GM23248 (cell line): ENCODE measurements around the gene PROK1. TPM values are rescaled to one million over a fixed set of nuclear protein-coding genes. Genes with fewer than 3 reads are reported as not detected.

Source experiments
- DNase-seq: peaks from one replicate; pipeline ENCODE4 v3.0.0-alpha.2; 2015
- H2AFZ ChIP-seq: fragments of 200-600 bp; sonication (generic); 2 replicates; pipeline ENCODE4 v1.6.1; 2016; ENCODE audit warnings: antibody characterized with exemption
- H3F3A ChIP-seq: fragments of 200-600 bp; sonication (generic); 2 replicates; pipeline ENCODE4 v1.6.1; 2016; ENCODE audit warnings: mild to moderate bottlenecking, antibody characterized with exemption, mixed run types; ENCODE audit not compliant: insufficient read depth
- H3K27ac ChIP-seq: fragments of 200-600 bp; sonication (generic); 2 replicates; pipeline ENCODE4 v1.5.1; 2016; ENCODE audit warnings: mild to moderate bottlenecking
- H3K27me3 ChIP-seq: fragments of 200-600 bp; sonication (generic); replicated peaks from 2 replicates; pipeline ENCODE4 v1.6.1; 2016; ENCODE audit warnings: mild to moderate bottlenecking; ENCODE audit not compliant: insufficient read depth
- H3K36me3 ChIP-seq: fragments of 200-600 bp; sonication (generic); 2 replicates; pipeline ENCODE4 v1.6.1; 2016; ENCODE audit warnings: low read depth, mild to moderate bottlenecking
- H3K4me1 ChIP-seq: fragments of 200-600 bp; sonication (generic); 2 replicates; pipeline ENCODE4 v1.6.1; 2016; ENCODE audit warnings: mild to moderate bottlenecking; ENCODE audit not compliant: insufficient read depth
- H3K4me2 ChIP-seq: fragments of 200-600 bp; sonication (generic); one replicate; pipeline ENCODE4 v1.6.1; 2016; ENCODE audit warnings: mild to moderate bottlenecking; ENCODE audit not compliant: unreplicated experiment
- H3K4me3 ChIP-seq: fragments of 200-600 bp; sonication (generic); 2 replicates; pipeline ENCODE4 v1.5.1; 2016; ENCODE audit warnings: mild to moderate bottlenecking
- H3K79me2 ChIP-seq: fragments of 200-600 bp; sonication (generic); 2 replicates; pipeline ENCODE4 v1.6.1; 2016; ENCODE audit warnings: mild to moderate bottlenecking; ENCODE audit not compliant: insufficient read depth
- H3K9ac ChIP-seq: fragments of 200-600 bp; sonication (generic); 2 replicates; pipeline ENCODE4 v1.6.1; 2016; ENCODE audit warnings: mild to moderate bottlenecking
- H3K9me2 ChIP-seq: fragments of 200-600 bp; sonication (generic); 2 replicates; pipeline ENCODE4 v1.6.1; 2016; ENCODE audit warnings: mixed run types, mild to moderate bottlenecking, moderate library complexity; ENCODE audit not compliant: insufficient read depth
- H3K9me3 ChIP-seq: fragments of 200-600 bp; sonication (generic); one replicate; pipeline ENCODE4 v1.6.1; 2017; ENCODE audit warnings: low read depth
- H4K20me1 ChIP-seq: fragments of 200-600 bp; sonication (generic); 2 replicates; pipeline ENCODE4 v1.6.0; 2016; ENCODE audit not compliant: insufficient read depth
- EZH2 ChIP-seq: fragments of 200-600 bp; sonication (generic); IDR thresholded peaks from 2 replicates; pipeline ENCODE4 v1.6.1; 2018; ENCODE audit warnings: antibody characterized with exemption, mild to moderate bottlenecking; ENCODE audit not compliant: insufficient read depth, poor library complexity, severe bottlenecking
- EZH2phosphoT487 ChIP-seq: fragments of 200-600 bp; sonication (generic); IDR thresholded peaks from 2 replicates; pipeline ENCODE4 v1.6.1; 2018; ENCODE audit warnings: antibody characterized with exemption, moderate library complexity, mild to moderate bottlenecking, low read depth; ENCODE audit not compliant: insufficient read depth
- WGBS, 2 experiments: methylation state at CpG; one replicate each; pipeline ENCODE4 v1.1.6; 2015 to 2017; ENCODE audit warnings: low lambda C conversion rate in 2 of 2, low coverage in 1 of 2; ENCODE audit errors: missing lambda C conversion rate in 2 of 2; 5-methylcytosine and 5-hydroxymethylcytosine counted together
- in situ Hi-C: fragments of 300-500 bp; cut with MboI; formaldehyde crosslinking; loops from 2 replicates; pipeline ENCODE4 v1.15.0; 2020
- polyA plus RNA-seq: library from polyadenylated mRNA; unstranded; fragments of >200 nt; fragmentation: Nextera tagmentation; extraction: Ambion mirVana; gene quantifications from 2 replicates; pipeline ENCODE4 v1.2.1, GENCODE V29; 2016
- total RNA-seq: library from RNA; depleted of rRNA; stranded (reverse); fragments of >200 nt; shearing (Covaris generic); gene quantifications from 2 replicates; pipeline ENCODE4 v1.2.3, GENCODE V29; 2014

PROK1 gene
- total and polyA plus RNA-seq, 2 experiments from 2014 or later, result not detected

- no peak overlapping the region for H3K4me3 ChIP-seq
- H3K9ac ChIP-seq, result no peak overlapping the region
- H3K9me3 ChIP-seq, result no peaks in the 10 kb centered on the region
- WGBS, 2 experiments, result 20 to 21% methylated on average over 4 of the region's 4 CpGs
- H3K36me3 ChIP-seq, result no peaks in the 10 kb centered on the region
- in situ Hi-C loops, result no loop called here
- H2AFZ ChIP-seq, result no peak overlapping the region
- no peaks in the 10 kb centered on the region for H3K4me1 ChIP-seq
- no peaks in the 10 kb centered on the region for H4K20me1 ChIP-seq
- H3K4me2 ChIP-seq, result no peak overlapping the region
- no peak for DNase-seq
- no peaks in the 10 kb centered on the region for H3K79me2 ChIP-seq
- H3K27me3 ChIP-seq, result peaks cover 10% of the 10 kb centered on the region
- no peaks in the 10 kb centered on the region for H3K9me2 ChIP-seq
- no peaks in the 10 kb centered on the region for H3F3A ChIP-seq
- no peak overlapping the region for H3K27ac ChIP-seq
- TF ChIP-seq EZH2phosphoT487, result no peak
- no peak for TF ChIP-seq EZH2
Observed at GRCh38 chr1:110428946-110429345, 22.0 kb upstream of the PROK1 start.

- Histone ChIP-seq H3F3A (no peaks in the 10 kb centered on the region), H3K9me3 (no peaks in the 10 kb centered on the region), H4K20me1 (no peaks in the 10 kb centered on the region), H3K36me3 (no peaks in the 10 kb centered on the region), H3K79me2 (no peaks in the 10 kb centered on the region), H3K27ac (no peak overlapping the region), H3K27me3 (peaks cover 10% of the 10 kb centered on the region), H3K4me3 (no peak overlapping the region), H2AFZ (no peak overlapping the region), H3K9me2 (no peaks in the 10 kb centered on the region), H3K4me2 (no peak overlapping the region), H3K9ac (no peak overlapping the region), H3K4me1 (no peaks in the 10 kb centered on the region)
- no peak for TF ChIP-seq EZH2phosphoT487
- TF ChIP-seq EZH2, result no peak
- in situ Hi-C loops, result no loop called here
- DNase-seq, result no peak
- 63 to 76% methylated on average over 6 of the region's 6 CpGs for WGBS, 2 experiments
Observed at GRCh38 chr1:110430366-110430765, 20.6 kb upstream of the PROK1 start.

- Histone ChIP-seq H3K9ac (no peak overlapping the region), H2AFZ (no peak overlapping the region), H3K4me2 (no peak overlapping the region), H3K79me2 (no peaks in the 10 kb centered on the region), H3K9me3 (no peaks in the 10 kb centered on the region), H3K4me1 (no peaks in the 10 kb centered on the region), H4K20me1 (no peaks in the 10 kb centered on the region), H3K36me3 (no peaks in the 10 kb centered on the region), H3K9me2 (no peaks in the 10 kb centered on the region), H3K27me3 (peaks cover 10% of the 10 kb centered on the region), H3F3A (no peaks in the 10 kb centered on the region), H3K4me3 (no peak overlapping the region), H3K27ac (no peak overlapping the region)
- in situ Hi-C loops, result no loop called here
- no peak for DNase-seq
- no peak for TF ChIP-seq EZH2
- no peak for TF ChIP-seq EZH2phosphoT487
- WGBS, 2 experiments, result 49 to 50% methylated on average over 4 of the region's 4 CpGs
Observed at GRCh38 chr1:110430901-110431300, 20.0 kb upstream of the PROK1 start.

- Histone ChIP-seq H3K4me2 (no peak overlapping the region), H3K9me2 (no peaks in the 10 kb centered on the region), H3K4me3 (no peak overlapping the region), H3K4me1 (no peaks in the 10 kb centered on the region), H3K79me2 (no peaks in the 10 kb centered on the region), H4K20me1 (no peaks in the 10 kb centered on the region), H3K36me3 (no peaks in the 10 kb centered on the region), H3K9ac (no peak overlapping the region), H3K9me3 (no peaks in the 10 kb centered on the region), H2AFZ (no peak overlapping the region), H3K27ac (no peak overlapping the region), H3K27me3 (peaks cover 9% of the 10 kb centered on the region), H3F3A (no peaks in the 10 kb centered on the region)
- 86 to 89% methylated on average over 2 of the region's 2 CpGs for WGBS, 2 experiments
- TF ChIP-seq EZH2phosphoT487, result no peak
- TF ChIP-seq EZH2, result no peak
- DNase-seq, result no peak
- in situ Hi-C loops, result no loop called here
Observed at GRCh38 chr1:110433213-110433612, 17.7 kb upstream of the PROK1 start.

GRCh38 chr1:110433803-110434202 lies 17.1 kb upstream of the PROK1 start:
- Histone ChIP-seq H3K27me3 (peaks cover 3% of the 10 kb centered on the region), H3K27ac (no peak overlapping the region)

More at GRCh38 chr1:110433803-110434202, 17.1 kb upstream of the PROK1 start:
- Histone ChIP-seq H3K79me2 (no peaks in the 10 kb centered on the region), H3F3A (no peaks in the 10 kb centered on the region), H3K36me3 (no peaks in the 10 kb centered on the region), H3K9me3 (no peaks in the 10 kb centered on the region), H2AFZ (no peak overlapping the region), H3K4me3 (no peak overlapping the region), H3K4me2 (no peak overlapping the region), H3K4me1 (no peaks in the 10 kb centered on the region), H3K9me2 (no peaks in the 10 kb centered on the region), H4K20me1 (no peaks in the 10 kb centered on the region), H3K9ac (no peak overlapping the region)
- TF ChIP-seq EZH2, result no peak
- no peak for TF ChIP-seq EZH2phosphoT487
- WGBS, 2 experiments, result 34 to 45% methylated on average over 3 of the region's 3 CpGs
- in situ Hi-C loops, result no loop called here
- DNase-seq, result peak; percentile 61
